ENCODE measurements around the gene RIGI. TPM values are rescaled to one million over a fixed set of nuclear protein-coding genes. Genes with fewer than 3 reads are reported as not detected.

The RIGI gene
- total and polyA plus RNA-seq, 2 of the 4 experiments (the other 2 are of a cell fraction) = 4.8 to 13.6 TPM

- Histone ChIP-seq H2AK5ac (ENCODE audit: low read depth, low read length) (no peak overlapping the region), H3K79me1 (ENCODE audit: low read depth in 1 of 2, low read length in 2 of 2) (peaks cover 13 to 19% of the 10 kb centered on the region in 2 experiments; a peak in 3 of 4 replicates), H3K56ac (ENCODE audit: extremely low read depth, insufficient read depth, low read length) (no peak overlapping the region), H3K27me3 (ENCODE audit: control insufficient read depth, insufficient read depth, low read length) (no peaks in the 10 kb centered on the region), H2BK15ac (ENCODE audit: low read depth, low read length) (no peak overlapping the region), H4K20me1 (ENCODE audit: insufficient read depth, low read length) (no peaks in the 10 kb centered on the region; the same call in 1 of the 2 replicates), H3K36me3 (ENCODE audit: control insufficient read depth, insufficient read depth, low read length) (peaks cover 7% of the 10 kb centered on the region; the same call in 1 of the 2 replicates), H2BK120ac (ENCODE audit: low read depth, low read length) (no peak overlapping the region), H3K27ac (ENCODE audit: insufficient read depth, low read length) (no peak overlapping the region), H3K23ac (ENCODE audit: low read depth, low read length) (no peak overlapping the region), H3K18ac (ENCODE audit: low read depth, low read length) (no peak overlapping the region), H2AK9ac (replicated peaks; ENCODE audit: low read depth, low read length, poor library complexity) (no peak overlapping the region), H2BK20ac (ENCODE audit: low read depth, low read length) (no peak overlapping the region), H3K14ac (replicated peaks; ENCODE audit: low read depth, low read length) (no peak overlapping the region), H3K4me2 (ENCODE audit: low read depth, low read length) (no peak overlapping the region), H2BK5ac (ENCODE audit: low read depth, low read length, poor library complexity, severe bottlenecking) (no peak overlapping the region), H2AFZ (replicated peaks; ENCODE audit: low read length, poor library complexity) (no peak overlapping the region), H3K4ac (ENCODE audit: low read depth, low read length) (no peak overlapping the region), H4K91ac (ENCODE audit: insufficient read depth, low read depth, low read length) (no peak overlapping the region), H3K9me1 (ENCODE audit: insufficient read depth, low read length) (0 out of 2 replicates have a peak, but pooled peaks cover 2% of the 10 kb centered on the region), H3K4me1 (ENCODE audit: control insufficient read depth, insufficient read depth, low read length) (no peaks in the 10 kb centered on the region), H3K4me3 (ENCODE audit: insufficient read depth, low read depth, low read length) (no peak overlapping the region), H3K9ac (ENCODE audit: low read depth, low read length) (no peak overlapping the region), H4K5ac (ENCODE audit: low read depth, low read length) (no peak overlapping the region), H4K8ac (ENCODE audit: low read depth in 2 of 2, low read length in 2 of 2) (no peak overlapping the region), H3K9me3 (ENCODE audit: control insufficient read depth, insufficient read depth, low read length) (no peaks in the 10 kb centered on the region)
- in situ Hi-C loops (cut with MboI; ENCODE audit: low sequenced_read_pairs) (no loop called here), intact Hi-C loops (cut with micrococcal nuclease) (no loop called here), dilution Hi-C loops (cut with HindIII; ENCODE audit: low sequenced_read_pairs, unreplicated experiment) (no loop called here)
- DNase-seq (peak; percentile 79), ATAC-seq (ENCODE audit: low read depth) (peak; percentile 57)
- BruUV-seq (replicated peaks) = no TSS peak
- POLR2A ChIA-PET (ENCODE audit: unreplicated experiment) = no interaction called here
- WGBS, 2 experiments (ENCODE audit: extremely low coverage in 2 of 2, insufficient read length in 1 of 2) = 20% methylated on average over 1 of the region's 4 CpGs; no CpG with 5 or more reads in 1 of the 2 experiments
- TF ChIP-seq MAFK (IDR thresholded peaks at IDR 0.05; ENCODE audit: low read depth, low read length) = no peak
- no peak for TF ChIP-seq CEBPB (IDR thresholded peaks at IDR 0.05; ENCODE audit: low read depth, low read length)
- no peak for TF ChIP-seq POLR2A (IDR thresholded peaks at IDR 0.05; ENCODE audit: low read depth, low read length)
- TF ChIP-seq RCOR1 (IDR thresholded peaks at IDR 0.05; ENCODE audit: insufficient replicate concordance, low read length) = no peak
- TF ChIP-seq MXI1 (IDR thresholded peaks at IDR 0.05; ENCODE audit: borderline replicate concordance, low read depth, low read length) = no peak
- TF ChIP-seq CTCF (conservative IDR thresholded peaks at IDR 0.05; ENCODE audit: low read depth, low read length) = no peak
- TF ChIP-seq CHD1 (IDR thresholded peaks at IDR 0.05; ENCODE audit: low read depth, low read length) = no peak
- no peak for TF ChIP-seq FOS (IDR thresholded peaks at IDR 0.05; ENCODE audit: low read depth, low read length)
- TF ChIP-seq BHLHE40 (IDR thresholded peaks at IDR 0.05; ENCODE audit: low read depth, low read length) = no peak
- no peak for TF ChIP-seq RFX5 (IDR thresholded peaks at IDR 0.05; ENCODE audit: low read depth, low read length)
- no peak for TF ChIP-seq MAZ (IDR thresholded peaks at IDR 0.05; ENCODE audit: borderline replicate concordance, low read depth, low read length)
- no peak for TF ChIP-seq SMC3 (IDR thresholded peaks at IDR 0.05; ENCODE audit: low read depth, low read length)
- no peak for TF ChIP-seq ELK1 (IDR thresholded peaks at IDR 0.05; ENCODE audit: borderline replicate concordance, low read depth, low read length)
- TF ChIP-seq USF2 (IDR thresholded peaks at IDR 0.05; ENCODE audit: low read depth, low read length) = no peak
- TF ChIP-seq RAD21 (IDR thresholded peaks at IDR 0.05; ENCODE audit: low read length) = no peak
- no peak for TF ChIP-seq NFE2L2 (IDR thresholded peaks at IDR 0.05; ENCODE audit: low read depth, low read length)
- CTCF ChIA-PET = no interaction called here
These were observed 23.5 kb downstream of the RIGI start for GRCh38 chr9:32502464-32502863.
